ENCODE measurements around the gene RHEX. TPM values are rescaled to one million over a fixed set of nuclear protein-coding genes. Genes with fewer than 3 reads are reported as not detected.

RHEX gene
- polyA plus RNA-seq, 2 of the 4 experiments (the other 2 are of a cell fraction), result not detected

Small RNAs within 50 kb of the gene (small RNA-seq; reads per million reads assigned to genes)
- gene RF00271, result 0 reads per million in 6 experiments

Other genes starting within 250 kb of the RHEX start
- 23.5 and 26.0 TPM in 2 replicates for gene SLC41A1, start 240.0 kb upstream of the RHEX start, polyA plus RNA-seq (2011; rRNA removed)
- gene SLC41A1, start 240.0 kb upstream of the RHEX start, polyA plus RNA-seq (2017; fragmentation: RNase III; extraction: RNeasy Plus Mini Kit Qiagen cat#74134 plus additional on column Dnase treatment), result 25.6 to 26.4 TPM (median 26.1 TPM) in 3 replicates
- not detected in 2 replicates for gene PM20D1, start 203.0 kb upstream of the RHEX start, polyA plus RNA-seq (2011; rRNA removed)
- gene PM20D1, start 203.0 kb upstream of the RHEX start, polyA plus RNA-seq (2017; fragmentation: RNase III; extraction: RNeasy Plus Mini Kit Qiagen cat#74134 plus additional on column Dnase treatment), result not detected in 3 replicates
- gene SLC26A9, start 109.7 kb upstream of the RHEX start, polyA plus RNA-seq (2011; rRNA removed), result 0.98 and 1.1 TPM in 2 replicates
- 0.14 to 0.18 TPM (median 0.16 TPM) in 3 replicates for gene SLC26A9, start 109.7 kb upstream of the RHEX start, polyA plus RNA-seq (2017; fragmentation: RNase III; extraction: RNeasy Plus Mini Kit Qiagen cat#74134 plus additional on column Dnase treatment)
- 0.04 and 0.08 TPM in 2 replicates for gene RAB7B, start 49.8 kb upstream of the RHEX start, polyA plus RNA-seq (2011; rRNA removed)
- gene RAB7B, start 49.8 kb upstream of the RHEX start, polyA plus RNA-seq (2017; fragmentation: RNase III; extraction: RNeasy Plus Mini Kit Qiagen cat#74134 plus additional on column Dnase treatment), result 0.20 to 0.37 TPM (median 0.30 TPM) in 3 replicates
- gene CTSE, start 29.3 kb upstream of the RHEX start, polyA plus RNA-seq (2011; rRNA removed), result not detected in 2 replicates
- not detected in 3 replicates for gene CTSE, start 29.3 kb upstream of the RHEX start, polyA plus RNA-seq (2017; fragmentation: RNase III; extraction: RNeasy Plus Mini Kit Qiagen cat#74134 plus additional on column Dnase treatment)
- not detected in 2 replicates for gene AVPR1B, start 64.2 kb downstream of the RHEX start, polyA plus RNA-seq (2011; rRNA removed)
- not detected in 3 replicates for gene AVPR1B, start 64.2 kb downstream of the RHEX start, polyA plus RNA-seq (2017; fragmentation: RNase III; extraction: RNeasy Plus Mini Kit Qiagen cat#74134 plus additional on column Dnase treatment)
- gene FAM72A, start 149.7 kb downstream of the RHEX start, polyA plus RNA-seq (2011; rRNA removed), result 16.8 and 17.5 TPM in 2 replicates
- 18.7 to 20.0 TPM (median 18.8 TPM) in 3 replicates for gene FAM72A, start 149.7 kb downstream of the RHEX start, polyA plus RNA-seq (2017; fragmentation: RNase III; extraction: RNeasy Plus Mini Kit Qiagen cat#74134 plus additional on column Dnase treatment)
- 12.3 and 18.7 TPM in 2 replicates for gene SRGAP2, start 150.4 kb downstream of the RHEX start, polyA plus RNA-seq (2011; rRNA removed)
- gene SRGAP2, start 150.4 kb downstream of the RHEX start, polyA plus RNA-seq (2017; fragmentation: RNase III; extraction: RNeasy Plus Mini Kit Qiagen cat#74134 plus additional on column Dnase treatment), result 16.5 to 20.1 TPM (median 19.6 TPM) in 3 replicates

All from A549 (cell line).